IMR-90 (cell line): ENCODE results near the gene PPP1R14C. TPM values are rescaled to one million over a fixed set of nuclear protein-coding genes. Genes with fewer than 3 reads are reported as not detected.

Experiments used
- ATAC-seq: fragments of 200-7000 bp; cut with Tn5 transposase; 2 replicates; pipeline ENCODE4 v1.9.1; 2020; ENCODE audit warnings: low read depth, mild to moderate bottlenecking, moderate library complexity
- BruUV-seq: library from RNA; stranded (reverse); fragments of 400-500 nt; replicated peaks from 2 replicates; lab custom pipeline; 2021; lab: Mats Ljungman, UMichigan
- CTCF ChIA-PET: fragments of 300-600 bp; formaldehyde crosslinking; extraction: SDS; loops from one replicate; lab custom pipeline; 2021; ENCODE audit warnings: antibody characterized with exemption; lab: Yijun Ruan, JAX
- POLR2A ChIA-PET: fragments of 300-600 bp; sonication (Branson Sonifier 250); formaldehyde crosslinking; loops from one replicate; lab custom pipeline; 2022; ENCODE audit warnings: antibody characterized with exemption; ENCODE audit not compliant: unreplicated experiment; lab: Charles Lee
- DNase-seq: peaks from one replicate; pipeline ENCODE4 v3.0.0; 2013
- H2AFZ ChIP-seq: replicated peaks from 2 replicates; pipeline ENCODE3; 2013; ENCODE audit warnings: low read length, mild to moderate bottlenecking; ENCODE audit not compliant: poor library complexity
- H2AK5ac ChIP-seq: 2 replicates; pipeline ENCODE4 v1.6.1; 2013; ENCODE audit warnings: low read depth, low read length, inconsistent platforms
- H2AK9ac ChIP-seq: replicated peaks from 2 replicates; pipeline ENCODE3; 2013; ENCODE audit warnings: mild to moderate bottlenecking, low read depth, low read length, moderate library complexity; ENCODE audit not compliant: poor library complexity
- H2BK120ac ChIP-seq: 2 replicates; pipeline ENCODE4 v1.6.1; 2013; ENCODE audit warnings: low read depth, low read length, inconsistent platforms
- H2BK15ac ChIP-seq: 3 replicates; pipeline ENCODE4 v1.6.1; 2013; ENCODE audit warnings: low read depth, low read length, inconsistent platforms
- H2BK20ac ChIP-seq: 2 replicates; pipeline ENCODE4 v1.6.1; 2013; ENCODE audit warnings: low read depth, mild to moderate bottlenecking, inconsistent platforms, low read length, moderate library complexity
- H2BK5ac ChIP-seq: 2 replicates; pipeline ENCODE4 v1.6.1; 2013; ENCODE audit warnings: mild to moderate bottlenecking, low read depth, low read length, inconsistent platforms; ENCODE audit not compliant: poor library complexity, severe bottlenecking
- H3K14ac ChIP-seq: replicated peaks from 2 replicates; pipeline ENCODE4 v1.6.1; 2013; ENCODE audit warnings: low read depth, low read length, inconsistent platforms
- H3K18ac ChIP-seq: 2 replicates; pipeline ENCODE4 v1.6.1; 2013; ENCODE audit warnings: low read depth, low read length, control low read depth
- H3K23ac ChIP-seq: 2 replicates; pipeline ENCODE4 v1.6.1; 2013; ENCODE audit warnings: low read depth, low read length, inconsistent platforms
- H3K27ac ChIP-seq: 2 replicates; pipeline ENCODE4 v1.5.1; 2013; ENCODE audit warnings: mild to moderate bottlenecking, control low read depth, low read length; ENCODE audit not compliant: insufficient read depth
- H3K27me3 ChIP-seq: 2 replicates; pipeline ENCODE4 v1.6.1; 2013; ENCODE audit warnings: low read length; ENCODE audit not compliant: control insufficient read depth, insufficient read depth
- H3K36me3 ChIP-seq: 2 replicates; pipeline ENCODE4 v1.6.1; 2013; ENCODE audit warnings: low read length, mixed read lengths; ENCODE audit not compliant: control insufficient read depth, insufficient read depth
- H3K4ac ChIP-seq: 2 replicates; pipeline ENCODE4 v1.6.1; 2013; ENCODE audit warnings: low read depth, low read length, inconsistent platforms
- H3K4me1 ChIP-seq: 2 replicates; pipeline ENCODE4 v1.6.1; 2013; ENCODE audit warnings: low read length, mixed read lengths; ENCODE audit not compliant: control insufficient read depth, insufficient read depth
- H3K4me2 ChIP-seq: 2 replicates; pipeline ENCODE4 v1.6.1; 2013; ENCODE audit warnings: low read depth, mild to moderate bottlenecking, control low read depth, low read length, moderate library complexity
- H3K4me3 ChIP-seq: 2 replicates; pipeline ENCODE4 v1.5.1; 2013; ENCODE audit warnings: low read depth, mild to moderate bottlenecking, control low read depth, low read length, moderate library complexity; ENCODE audit not compliant: insufficient read depth
- H3K56ac ChIP-seq: 2 replicates; pipeline ENCODE4 v1.6.1; 2013; ENCODE audit warnings: low read length, inconsistent platforms; ENCODE audit not compliant: insufficient read depth; ENCODE audit errors: extremely low read depth
- H3K79me1 ChIP-seq, 2 experiments: 2 replicates each; pipeline ENCODE4 v1.6.1; 2013; ENCODE audit warnings: low read length in 2 of 2, inconsistent platforms in 1 of 2, low read depth in 1 of 2
- H3K9ac ChIP-seq: 2 replicates; pipeline ENCODE4 v1.6.1; 2013; ENCODE audit warnings: low read depth, low read length, control low read depth
- H3K9me1 ChIP-seq: 2 replicates; pipeline ENCODE4 v1.6.1; 2013; ENCODE audit warnings: low read length, inconsistent platforms; ENCODE audit not compliant: insufficient read depth
- H3K9me3 ChIP-seq: 2 replicates; pipeline ENCODE4 v1.6.1; 2013; ENCODE audit warnings: low read length; ENCODE audit not compliant: control insufficient read depth, insufficient read depth
- H4K20me1 ChIP-seq: 2 replicates; pipeline ENCODE4 v1.6.1; 2013; ENCODE audit warnings: low read length, inconsistent platforms; ENCODE audit not compliant: insufficient read depth
- H4K5ac ChIP-seq: 2 replicates; pipeline ENCODE4 v1.6.1; 2013; ENCODE audit warnings: mild to moderate bottlenecking, low read depth, low read length, control low read depth
- H4K8ac ChIP-seq, 2 experiments: 2 replicates each; pipeline ENCODE4 v1.6.1; 2013; ENCODE audit warnings: low read depth in 2 of 2, low read length in 2 of 2, control low read depth in 1 of 2, inconsistent platforms in 1 of 2
- H4K91ac ChIP-seq: 2 replicates; pipeline ENCODE4 v1.6.1; 2013; ENCODE audit warnings: low read depth, low read length, inconsistent platforms; ENCODE audit not compliant: insufficient read depth
- BHLHE40 ChIP-seq: fragments of 150-350 bp; IDR thresholded peaks from 2 replicates; pipeline ENCODE4 v1.6.1; 2016; ENCODE audit warnings: mild to moderate bottlenecking, low read depth, low read length
- CEBPB ChIP-seq: IDR thresholded peaks from 2 replicates; pipeline ENCODE4 v1.6.1; 2012; ENCODE audit warnings: low read depth, low read length, improper control_type of control experiment
- CHD1 ChIP-seq: IDR thresholded peaks from 2 replicates; pipeline ENCODE4 v1.6.1; 2012; ENCODE audit warnings: low read depth, low read length, improper control_type of control experiment
- FOS ChIP-seq: fragments of 150-350 bp; IDR thresholded peaks from 2 replicates; pipeline ENCODE4 v1.6.1; 2016; ENCODE audit warnings: low read depth, low read length
- MAFK ChIP-seq: IDR thresholded peaks from 2 replicates; pipeline ENCODE4 v1.6.1; 2012; ENCODE audit warnings: low read depth, low read length, improper control_type of control experiment
- MAZ ChIP-seq: IDR thresholded peaks from 2 replicates; pipeline ENCODE4 v1.6.1; 2012; ENCODE audit warnings: low read depth, mild to moderate bottlenecking, low read length, improper control_type of control experiment, moderate library complexity, borderline replicate concordance
- MXI1 ChIP-seq: IDR thresholded peaks from 2 replicates; pipeline ENCODE4 v1.6.1; 2012; ENCODE audit warnings: low read depth, mild to moderate bottlenecking, low read length, moderate library complexity, borderline replicate concordance
- NFE2L2 ChIP-seq: fragments of 150-350 bp; IDR thresholded peaks from 2 replicates; pipeline ENCODE4 v1.6.1; 2016; ENCODE audit warnings: low read depth, mild to moderate bottlenecking, low read length
- POLR2A ChIP-seq: IDR thresholded peaks from 2 replicates; pipeline ENCODE4 v1.6.1; 2012; ENCODE audit warnings: mild to moderate bottlenecking, low read depth, low read length
- RAD21 ChIP-seq: IDR thresholded peaks from 2 replicates; pipeline ENCODE4 v1.6.1; 2012; ENCODE audit warnings: low read length, improper control_type of control experiment
- RCOR1 ChIP-seq: IDR thresholded peaks from 2 replicates; pipeline ENCODE4 v1.6.1; 2012; ENCODE audit warnings: mild to moderate bottlenecking, low read length, improper control_type of control experiment; ENCODE audit not compliant: insufficient replicate concordance
- RFX5 ChIP-seq: IDR thresholded peaks from 2 replicates; pipeline ENCODE4 v1.8.0; 2012; ENCODE audit warnings: low read depth, mild to moderate bottlenecking, low read length, moderate library complexity
- SMC3 ChIP-seq: fragments of 150-350 bp; IDR thresholded peaks from 2 replicates; pipeline ENCODE4 v1.6.1; 2016; ENCODE audit warnings: low read depth, mild to moderate bottlenecking, antibody characterized with exemption, low read length, moderate library complexity
- WGBS, 2 experiments: methylation state at CpG; one replicate each; pipeline versions ENCODE4 v1.1.5 to v1.1.7; 2013; ENCODE audit warnings: missing lambda C conversion rate in 2 of 2; ENCODE audit not compliant: insufficient read length in 1 of 2; ENCODE audit errors: extremely low coverage in 2 of 2; 5-methylcytosine and 5-hydroxymethylcytosine counted together
- dilution Hi-C: fragments of 300-500 bp; cut with HindIII; formaldehyde crosslinking; loops from one replicate; pipeline ENCODE4 v1.14.3; 2018; ENCODE audit warnings: low sequenced_read_pairs; ENCODE audit not compliant: unreplicated experiment
- in situ Hi-C: fragments of 300-500 bp; cut with MboI; formaldehyde crosslinking; loops from 3 replicates; pipeline ENCODE4 v1.14.3; 2019; ENCODE audit warnings: low sequenced_read_pairs, inconsistent platforms, mixed read lengths
- intact Hi-C: fragments of 100-400 bp; cut with micrococcal nuclease; formaldehyde crosslinking; loops from 2 replicates; pipeline ENCODE4 v1.10.0; 2022
- polyA plus RNA-seq, 3 experiments: library from polyadenylated mRNA; depleted of rRNA; stranded (reverse); fragments of >200 nt; gene quantifications; 2 replicates each; pipeline ENCODE4 v1.2.3, GENCODE V29; 2012; ENCODE audit warnings: low replicate concordance in 1 of 3
- total RNA-seq: library from RNA; depleted of rRNA; stranded (reverse); fragments of >200 nt; gene quantifications from 2 replicates; pipeline ENCODE4 v1.2.3, GENCODE V29; 2012
- TF ChIP-seq, protein P1 (sequence below): conservative IDR thresholded peaks from 2 replicates; pipeline ENCODE4 v1.5.1; 2012; ENCODE audit warnings: mild to moderate bottlenecking, low read depth, low read length, improper control_type of control experiment
- TF ChIP-seq, protein P2 (sequence below): fragments of 150-350 bp; IDR thresholded peaks from 2 replicates; pipeline ENCODE4 v1.6.1; 2017; ENCODE audit warnings: mild to moderate bottlenecking, antibody characterized with exemption, low read length, low read depth
- TF ChIP-seq, protein P3 (sequence below): fragments of 150-350 bp; IDR thresholded peaks from 2 replicates; pipeline ENCODE4 v1.6.1; 2016; ENCODE audit warnings: low read depth, mild to moderate bottlenecking, low read length, moderate library complexity, borderline replicate concordance

Gene PPP1R14C
- total and polyA plus RNA-seq, 2 of the 4 experiments (the other 2 are of a cell fraction), result not detected

DNA sequence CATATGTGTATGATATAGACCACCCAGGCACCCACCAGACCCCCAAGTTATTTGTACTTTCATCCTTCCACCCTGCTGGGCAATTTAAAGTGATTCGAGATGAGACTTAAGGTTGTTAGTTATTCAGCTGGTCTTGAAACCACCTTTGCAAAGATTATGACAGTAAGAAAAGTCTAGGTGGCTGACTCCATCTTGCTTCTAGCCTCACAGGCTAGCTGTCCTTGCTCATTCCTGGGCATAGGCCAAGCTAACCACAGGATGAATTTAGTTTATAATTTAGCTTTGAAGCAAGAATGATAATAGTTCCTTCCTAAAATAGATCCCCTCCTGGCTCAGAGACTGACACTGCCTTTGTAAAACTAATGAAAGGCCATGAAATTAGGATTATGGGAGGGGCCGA, 154.0 kb downstream of the PPP1R14C start:
- no peaks in the 10 kb centered on the region for H3K4me1 ChIP-seq
- H3K36me3 ChIP-seq, result no peaks in the 10 kb centered on the region
- H3K9ac ChIP-seq, result no peak overlapping the region
- intact Hi-C loops (no loop called here), in situ Hi-C loops (no loop called here), dilution Hi-C loops (no loop called here)
- H2AFZ ChIP-seq, result no peak overlapping the region
- peaks cover 9% of the 10 kb centered on the region for H3K9me3 ChIP-seq
- ChIA-PET POLR2A (no interaction called here), CTCF (no interaction called here)
- H2AK9ac ChIP-seq, result no peak overlapping the region
- H3K79me1 ChIP-seq, result no peaks in the 10 kb centered on the region
- H3K14ac ChIP-seq, result no peak overlapping the region
- H2BK120ac ChIP-seq, result no peak overlapping the region
- no peak overlapping the region for H3K4me3 ChIP-seq
- no peak overlapping the region for H3K4me2 ChIP-seq
- H4K91ac ChIP-seq, result no peak overlapping the region
- ATAC-seq (no peak), DNase-seq (no peak)
- no CpG with 5 or more reads among the region's 2 CpGs for WGBS, 2 experiments
- H3K4ac ChIP-seq, result no peak overlapping the region
- 0 out of 2 replicates have a peak, but pooled peaks cover 2% of the 10 kb centered on the region for H3K27me3 ChIP-seq
- no peaks in the 10 kb centered on the region for H4K20me1 ChIP-seq
- no peak overlapping the region for H3K56ac ChIP-seq
- H3K9me1 ChIP-seq, result no peaks in the 10 kb centered on the region
- H2BK5ac ChIP-seq, result no peak overlapping the region
- no peak overlapping the region for H3K23ac ChIP-seq
- H2AK5ac ChIP-seq, result no peak overlapping the region
- no peak overlapping the region for H4K5ac ChIP-seq
- H2BK20ac ChIP-seq, result no peak overlapping the region
- BruUV-seq, result no TSS peak
- no peak overlapping the region for H3K18ac ChIP-seq
- TF ChIP-seq RCOR1 (no peak), RAD21 (no peak), RFX5 (no peak), FOS (no peak), CEBPB (no peak), POLR2A (no peak), MXI1 (no peak), MAFK (no peak), CHD1 (no peak), MAZ (no peak), SMC3 (no peak), NFE2L2 (no peak), BHLHE40 (no peak)
- TF ChIP-seq, protein P1, sequence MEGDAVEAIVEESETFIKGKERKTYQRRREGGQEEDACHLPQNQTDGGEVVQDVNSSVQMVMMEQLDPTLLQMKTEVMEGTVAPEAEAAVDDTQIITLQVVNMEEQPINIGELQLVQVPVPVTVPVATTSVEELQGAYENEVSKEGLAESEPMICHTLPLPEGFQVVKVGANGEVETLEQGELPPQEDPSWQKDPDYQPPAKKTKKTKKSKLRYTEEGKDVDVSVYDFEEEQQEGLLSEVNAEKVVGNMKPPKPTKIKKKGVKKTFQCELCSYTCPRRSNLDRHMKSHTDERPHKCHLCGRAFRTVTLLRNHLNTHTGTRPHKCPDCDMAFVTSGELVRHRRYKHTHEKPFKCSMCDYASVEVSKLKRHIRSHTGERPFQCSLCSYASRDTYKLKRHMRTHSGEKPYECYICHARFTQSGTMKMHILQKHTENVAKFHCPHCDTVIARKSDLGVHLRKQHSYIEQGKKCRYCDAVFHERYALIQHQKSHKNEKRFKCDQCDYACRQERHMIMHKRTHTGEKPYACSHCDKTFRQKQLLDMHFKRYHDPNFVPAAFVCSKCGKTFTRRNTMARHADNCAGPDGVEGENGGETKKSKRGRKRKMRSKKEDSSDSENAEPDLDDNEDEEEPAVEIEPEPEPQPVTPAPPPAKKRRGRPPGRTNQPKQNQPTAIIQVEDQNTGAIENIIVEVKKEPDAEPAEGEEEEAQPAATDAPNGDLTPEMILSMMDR, result no peak
- TF ChIP-seq, protein P2, sequence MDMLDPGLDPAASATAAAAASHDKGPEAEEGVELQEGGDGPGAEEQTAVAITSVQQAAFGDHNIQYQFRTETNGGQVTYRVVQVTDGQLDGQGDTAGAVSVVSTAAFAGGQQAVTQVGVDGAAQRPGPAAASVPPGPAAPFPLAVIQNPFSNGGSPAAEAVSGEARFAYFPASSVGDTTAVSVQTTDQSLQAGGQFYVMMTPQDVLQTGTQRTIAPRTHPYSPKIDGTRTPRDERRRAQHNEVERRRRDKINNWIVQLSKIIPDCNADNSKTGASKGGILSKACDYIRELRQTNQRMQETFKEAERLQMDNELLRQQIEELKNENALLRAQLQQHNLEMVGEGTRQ, result no peak
- TF ChIP-seq, protein P3, sequence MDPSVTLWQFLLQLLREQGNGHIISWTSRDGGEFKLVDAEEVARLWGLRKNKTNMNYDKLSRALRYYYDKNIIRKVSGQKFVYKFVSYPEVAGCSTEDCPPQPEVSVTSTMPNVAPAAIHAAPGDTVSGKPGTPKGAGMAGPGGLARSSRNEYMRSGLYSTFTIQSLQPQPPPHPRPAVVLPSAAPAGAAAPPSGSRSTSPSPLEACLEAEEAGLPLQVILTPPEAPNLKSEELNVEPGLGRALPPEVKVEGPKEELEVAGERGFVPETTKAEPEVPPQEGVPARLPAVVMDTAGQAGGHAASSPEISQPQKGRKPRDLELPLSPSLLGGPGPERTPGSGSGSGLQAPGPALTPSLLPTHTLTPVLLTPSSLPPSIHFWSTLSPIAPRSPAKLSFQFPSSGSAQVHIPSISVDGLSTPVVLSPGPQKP, result no peak
- H4K8ac ChIP-seq, result no peak overlapping the region
- H3K27ac ChIP-seq, result no peak overlapping the region
- no peak overlapping the region for H2BK15ac ChIP-seq
